ENCODE measurements around the gene LRP1B.

LRP1B gene

GRCh38 chr2:140862181-140862580 is 1268.6 kb downstream of the LRP1B start:
- no peak for FAIRE-seq

GRCh38 chr2:140861666-140862065 is 1269.2 kb downstream of the LRP1B start:
- FAIRE-seq, result no peak

DNA sequence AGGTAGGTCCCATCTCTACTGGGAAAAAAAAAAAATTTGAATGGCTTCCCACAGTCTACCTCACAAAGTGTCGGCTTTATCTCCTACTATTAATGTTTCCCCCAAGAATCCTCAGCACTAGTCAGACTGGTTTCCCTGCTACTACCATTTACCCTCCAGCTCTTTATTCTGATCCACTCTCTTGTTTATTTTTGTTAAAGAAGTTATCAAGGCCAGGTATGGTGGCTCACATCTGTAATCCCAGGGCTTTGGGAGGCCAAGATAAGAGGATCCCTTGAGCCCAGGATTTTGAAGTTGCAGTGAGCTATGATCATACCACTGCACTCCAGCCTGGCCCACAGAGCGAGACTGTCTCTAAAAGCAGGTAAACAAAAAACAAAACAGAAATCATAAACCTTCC is 1275.3 kb downstream of the LRP1B start:
- FAIRE-seq, result no peak

DNA sequence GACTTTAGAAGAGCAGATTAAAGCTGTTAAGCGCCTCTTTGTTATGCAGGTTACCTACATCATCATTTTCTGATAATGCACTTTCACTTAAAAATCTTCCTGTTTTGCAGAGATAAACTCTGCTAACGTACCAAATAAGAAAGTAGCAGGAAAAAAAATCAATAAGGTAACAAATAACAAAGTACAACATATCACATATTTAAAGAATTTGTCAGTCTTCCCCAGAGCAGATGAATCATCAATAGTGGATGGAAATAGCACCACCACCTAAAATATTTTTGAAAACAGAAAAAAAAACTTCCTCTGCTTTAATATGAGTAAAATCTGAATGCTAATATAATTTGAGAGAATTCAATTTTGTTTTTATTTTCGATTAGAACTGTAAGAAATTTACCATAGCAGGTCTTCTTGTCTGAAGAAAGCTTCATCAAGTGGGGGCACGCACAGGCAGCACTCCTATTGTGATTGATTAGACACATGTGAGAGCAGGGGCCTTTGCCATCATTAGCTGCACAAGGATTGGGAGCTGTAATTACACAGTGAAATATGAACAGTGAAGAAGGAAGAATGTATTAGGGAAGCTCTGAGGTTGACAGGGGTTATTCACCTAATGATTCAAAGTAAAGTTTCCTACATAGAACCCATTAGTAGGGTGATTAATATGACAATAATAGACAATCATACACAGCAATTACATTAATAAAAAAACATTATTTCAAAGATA is 1279.4 kb downstream of the LRP1B start:
- no peak for FAIRE-seq

DNA sequence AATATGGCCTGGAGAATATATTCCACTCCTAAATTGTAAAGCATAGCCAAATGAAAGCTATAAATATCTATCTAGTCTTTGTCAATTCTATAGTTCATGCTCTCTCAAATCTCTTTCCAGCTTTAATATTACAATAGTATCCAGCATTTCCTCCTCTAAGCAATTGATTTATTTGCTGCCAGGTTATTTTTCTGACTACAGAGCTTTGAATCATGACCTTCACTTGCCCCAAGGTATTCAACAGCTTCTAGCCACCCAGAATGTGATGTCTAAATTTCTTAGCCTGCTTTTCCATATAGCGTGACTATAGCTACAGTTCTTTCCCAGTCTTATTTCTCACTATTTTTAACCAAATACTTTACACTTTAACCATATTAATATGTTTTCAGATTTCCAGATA is 1287.6 kb downstream of the LRP1B start:
- FAIRE-seq, result no peak

DNA sequence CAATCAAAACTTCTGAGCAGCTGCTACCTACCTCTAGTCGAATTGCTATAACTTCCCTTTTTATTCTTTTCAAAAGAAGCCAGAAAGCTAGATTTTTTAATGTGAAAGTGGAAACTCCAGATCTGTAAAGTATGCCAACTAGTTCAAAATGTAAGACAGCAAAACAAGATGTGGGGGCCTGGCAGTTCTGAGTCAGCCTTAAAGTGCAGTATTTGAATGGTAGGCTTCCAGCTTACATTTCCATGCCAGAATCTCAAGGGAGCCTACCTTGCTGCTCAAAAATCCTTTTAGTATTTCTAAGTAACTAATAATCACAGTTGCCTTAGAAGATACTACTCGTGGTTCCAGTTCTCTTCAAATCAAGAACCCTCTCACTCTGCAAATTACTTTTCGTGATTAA is 1288.7 kb downstream of the LRP1B start:
- FAIRE-seq, result no peak

DNA sequence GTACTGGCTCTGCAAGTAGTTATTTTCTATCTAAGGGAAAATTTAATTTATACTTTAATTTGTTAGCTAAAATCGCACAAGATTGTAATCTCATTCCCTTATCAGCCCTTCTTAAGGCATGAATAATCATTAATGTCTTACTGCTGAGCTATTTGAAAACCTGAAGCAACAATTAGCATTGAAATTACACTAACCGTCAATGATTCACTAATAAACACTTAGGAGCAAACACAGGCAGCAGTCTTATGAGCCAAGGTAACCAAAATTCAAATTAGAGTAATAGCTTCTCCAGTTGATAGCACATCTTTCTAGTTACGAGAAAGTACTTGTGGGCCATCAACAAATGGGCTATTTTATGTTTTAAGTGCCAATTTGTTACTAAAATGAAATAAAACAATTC is 1289.7 kb downstream of the LRP1B start:
- no peak for FAIRE-seq

GRCh38 chr2:140836826-140837225 is 1294.0 kb downstream of the LRP1B start:
- no peak for FAIRE-seq

DNA sequence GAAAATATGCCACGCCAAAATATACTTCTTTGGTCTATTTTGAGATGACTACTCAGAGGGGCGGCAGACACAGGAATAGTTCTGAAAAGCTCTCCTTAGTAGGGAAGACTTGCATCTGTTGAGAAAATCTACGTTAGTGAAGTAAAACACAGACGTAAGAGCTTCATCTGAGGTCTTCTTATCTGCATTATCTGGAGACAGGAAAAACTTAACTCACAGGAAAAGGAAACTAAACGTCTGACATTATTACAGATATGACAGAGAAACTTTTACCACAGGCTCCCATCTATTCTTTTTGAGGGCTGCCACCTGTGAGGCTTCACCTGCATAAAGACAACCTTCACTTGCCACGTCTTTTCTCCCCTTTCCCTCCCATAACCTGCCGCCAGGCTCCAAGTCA is 1295.7 kb downstream of the LRP1B start:
- FAIRE-seq, result no peak

DNA sequence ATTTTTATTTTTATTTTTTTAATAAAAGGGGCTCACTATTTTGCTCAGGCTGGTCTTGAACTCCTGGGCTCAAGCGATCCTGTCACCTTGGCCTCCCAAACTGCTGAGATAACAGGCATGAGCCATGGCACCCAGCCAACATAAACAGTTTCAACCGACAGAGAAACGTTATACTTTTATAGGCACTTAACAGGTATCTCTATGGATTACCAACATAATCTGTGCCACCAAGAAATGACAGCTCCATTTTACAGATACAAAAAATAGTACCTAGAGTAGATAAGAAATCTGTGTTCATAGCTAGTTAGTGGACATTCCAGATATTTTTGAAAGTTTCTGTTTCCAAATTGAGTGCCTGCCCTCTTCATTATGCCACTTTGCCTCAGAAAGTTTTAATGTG is 1316.7 kb downstream of the LRP1B start:
- FAIRE-seq, result no peak

- no peak for FAIRE-seq
Observed at GRCh38 chr2:140808820-140809219, 1322.0 kb downstream of the LRP1B start.

DNA sequence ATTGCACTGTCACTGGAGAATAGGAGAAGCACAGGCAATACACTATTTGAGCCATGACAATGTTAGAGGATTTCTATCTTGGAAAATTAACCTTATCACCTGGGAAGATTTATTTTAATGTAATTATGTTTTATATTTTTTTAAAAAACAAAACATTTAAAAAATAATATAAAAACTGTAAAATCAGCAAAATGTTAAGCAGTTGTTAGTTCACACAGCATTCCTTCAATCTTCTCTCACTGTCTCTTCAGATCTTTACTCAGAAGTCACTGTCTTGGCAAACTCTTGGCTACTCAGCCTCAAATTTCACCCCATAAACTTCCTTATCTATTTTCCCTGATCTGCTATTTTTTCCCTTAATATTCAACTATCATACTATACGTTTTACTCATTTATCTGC is 1322.6 kb downstream of the LRP1B start:
- no peak for FAIRE-seq

- no peak for FAIRE-seq
Observed at GRCh38 chr2:140804700-140805260, 1326.0 kb downstream of the LRP1B start.

DNA sequence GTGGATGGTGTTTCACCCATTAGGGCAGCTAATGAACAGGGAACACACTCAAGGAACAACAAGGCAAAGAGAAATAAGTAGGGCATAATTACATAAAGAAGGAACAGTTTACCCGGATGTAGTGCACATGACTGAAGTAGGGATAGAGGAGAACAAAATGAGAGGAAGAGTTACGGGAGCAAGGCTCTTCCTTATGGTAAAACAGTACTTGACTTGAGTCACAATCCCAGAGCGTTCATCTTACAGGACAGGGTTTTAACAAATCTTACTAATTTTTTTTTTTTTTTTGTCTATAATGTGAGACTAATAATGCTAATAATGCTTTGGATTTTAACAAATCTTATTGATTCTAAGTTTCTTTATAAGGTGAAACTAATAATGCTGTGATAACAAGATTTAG is 1329.5 kb downstream of the LRP1B start:
- no peak for FAIRE-seq

- FAIRE-seq, result no peak
Observed at GRCh38 chr2:140797718-140798117, 1333.1 kb downstream of the LRP1B start.

DNA sequence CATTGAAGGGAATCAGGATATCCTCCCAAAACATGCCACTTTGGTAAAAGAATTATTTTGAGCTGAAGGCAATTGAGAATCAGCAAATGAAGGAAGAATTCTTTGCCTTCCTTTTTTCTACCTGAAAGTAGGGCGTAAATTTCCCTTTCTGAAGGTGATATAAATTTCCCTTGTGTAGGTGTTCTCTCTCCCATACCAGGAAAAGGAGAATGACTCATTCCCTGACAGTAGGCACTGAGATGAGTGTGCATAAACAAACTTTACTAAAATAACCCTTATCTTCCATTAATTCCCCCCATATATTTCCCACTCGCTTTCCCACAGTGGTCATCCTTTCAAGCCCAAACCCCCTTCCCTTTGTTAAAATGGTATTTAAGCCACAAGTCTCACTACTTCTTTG is 1339.0 kb downstream of the LRP1B start:
- FAIRE-seq, result no peak

GRCh38 chr2:140786585-140786984 is 1344.2 kb downstream of the LRP1B start:
- no peak for FAIRE-seq

GRCh38 chr2:140775411-140775810 is 1355.4 kb downstream of the LRP1B start:
- FAIRE-seq, result no peak

GRCh38 chr2:140770645-140771044 is 1360.2 kb downstream of the LRP1B start:
- FAIRE-seq, result no peak

GRCh38 chr2:140761807-140762206 is 1369.0 kb downstream of the LRP1B start:
- no peak for FAIRE-seq

- FAIRE-seq, result peak; percentile 39
Observed at GRCh38 chr2:140759426-140760156, 1371.2 kb downstream of the LRP1B start.

GRCh38 chr2:140747665-140748064 is 1383.2 kb downstream of the LRP1B start:
- FAIRE-seq, result no peak

GRCh38 chr2:140747090-140747489 is 1383.7 kb downstream of the LRP1B start:
- no peak for FAIRE-seq

- no peak for FAIRE-seq
Observed at GRCh38 chr2:140744379-140744778, 1386.4 kb downstream of the LRP1B start.

Measured in endometrium (tissue), 2 donors.